Measurements from ENCODE around the gene PHACTR3. TPM values are rescaled to one million over a fixed set of nuclear protein-coding genes. Genes with fewer than 3 reads are reported as not detected.
"Not testable (repeated sequence)": the region's sequence is repeated elsewhere in the genome, so short reads cannot be mapped to it uniquely, and the experiment has no call there.

The PHACTR3 gene
- total RNA-seq: 1 to 10 TPM in 2 of 3 donors, under 1 TPM in 1; 0.41 to 3.4 (median 1.1) TPM
- long read RNA-seq, donor 1, partial matches to known transcripts: 0 of 2 reads
- long read RNA-seq, donor 1, other reads (novel, unspliced or antisense): 0 of 2 reads
- long read RNA-seq, donor 2, partial matches to known transcripts: 1 of 4 reads
- long read RNA-seq, donor 2, other reads (novel, unspliced or antisense): 3 of 4 reads

GRCh38 chr20:59603781-59604541, at the start of gene PHACTR3:
TSS of gene PHACTR3 (plus strand) at chr20:59604540. CDS start at chr20:59605015, 475 bp downstream.
- ATAC-seq (no peak), DNase-seq (no peak)
- Histone ChIP-seq H3K4me3 (no peak within 1 kb of the TSS), H3K4me1 (ENCODE audit: low read depth) (no peaks in the 10 kb centered on the region), H3K36me3 (ENCODE audit: low read depth) (no peaks in the 10 kb centered on the region), H3K9me3 (no peaks in the 10 kb centered on the region)
- TF ChIP-seq CTCF (IDR thresholded peaks at IDR 0.05): no peak
- intact Hi-C loops (cut with DNase I, micrococcal nuclease): no loop called here

GRCh38 chr20:59557733-59558529, 46.4 kb upstream of the PHACTR3 start:
- H3K4me3 ChIP-seq; intact Hi-C loops (cut with DNase I, micrococcal nuclease); ATAC-seq; H3K9me3 ChIP-seq; H3K4me1 ChIP-seq (ENCODE audit: low read depth); H3K36me3 ChIP-seq (ENCODE audit: low read depth); DNase-seq: not testable (repeated sequence)

GRCh38 chr20:59559024-59559817, 45.1 kb upstream of the PHACTR3 start:
- ATAC-seq: no peak

GRCh38 chr20:59559863-59560262, 44.5 kb upstream of the PHACTR3 start:
- H3K36me3 ChIP-seq (ENCODE audit: low read depth): no peaks in the 10 kb centered on the region
- intact Hi-C loops (cut with DNase I, micrococcal nuclease): loop anchor here in 1 of 2 donors (10.0 kb wide), 1 partner anchor 195 kb away; no protein-coding TSS in a partner anchor
- ATAC-seq (no peak), DNase-seq (no peak)
- no peak for TF ChIP-seq CTCF (IDR thresholded peaks at IDR 0.05)
- H3K4me3 ChIP-seq: no peak overlapping the region
- no peaks in the 10 kb centered on the region for H3K9me3 ChIP-seq
- no peaks in the 10 kb centered on the region for H3K4me1 ChIP-seq (ENCODE audit: low read depth)

More at GRCh38 chr20:59559024-59559817, 45.1 kb upstream of the PHACTR3 start:
- intact Hi-C loops (cut with DNase I, micrococcal nuclease): no loop called here
- DNase-seq: no peak
- Histone ChIP-seq H3K36me3 (ENCODE audit: low read depth) (no peaks in the 10 kb centered on the region), H3K4me3 (no peak overlapping the region), H3K4me1 (ENCODE audit: low read depth) (no peaks in the 10 kb centered on the region), H3K9me3 (no peaks in the 10 kb centered on the region)
- TF ChIP-seq CTCF (IDR thresholded peaks at IDR 0.05): no peak

- no peaks in the 10 kb centered on the region for H3K9me3 ChIP-seq
- ATAC-seq (no peak), DNase-seq (peak in 1 of 3 donors; percentile 38)
- H3K4me3 ChIP-seq: no peak overlapping the region
- no peaks in the 10 kb centered on the region for H3K4me1 ChIP-seq (ENCODE audit: low read depth)
- intact Hi-C loops (cut with DNase I, micrococcal nuclease): loop anchor here in 1 of 2 donors (10.0 kb wide), 1 partner anchor 194 kb away; no protein-coding TSS in a partner anchor
- no peak for TF ChIP-seq CTCF (IDR thresholded peaks at IDR 0.05)
- no peaks in the 10 kb centered on the region for H3K36me3 ChIP-seq (ENCODE audit: low read depth)
These were observed 43.6 kb upstream of the PHACTR3 start for GRCh38 chr20:59560588-59561227.
